CMK (cell line): ENCODE results near the gene HLA-G.
"Not testable (repeated sequence)": the region's sequence is repeated elsewhere in the genome, so short reads cannot be mapped to it uniquely, and the experiment has no call there.

ENCODE experiments used
- DNase-seq: peaks from one replicate; pipeline ENCODE4 v3.0.0-alpha.2; 2010; ENCODE audit warnings: low read depth

Gene HLA-G

GRCh38 chr6:29827579-29828470 is at the start of gene HLA-G:
TSS of gene HLA-G (plus strand) at chr6:29827825. CDS start at chr6:29827845, 20 bp downstream.
- DNase-seq, result no peak

- not testable (repeated sequence) for DNase-seq
Measured at GRCh38 chr6:29780019-29780698, 47.5 kb upstream of the HLA-G start.

DNA sequence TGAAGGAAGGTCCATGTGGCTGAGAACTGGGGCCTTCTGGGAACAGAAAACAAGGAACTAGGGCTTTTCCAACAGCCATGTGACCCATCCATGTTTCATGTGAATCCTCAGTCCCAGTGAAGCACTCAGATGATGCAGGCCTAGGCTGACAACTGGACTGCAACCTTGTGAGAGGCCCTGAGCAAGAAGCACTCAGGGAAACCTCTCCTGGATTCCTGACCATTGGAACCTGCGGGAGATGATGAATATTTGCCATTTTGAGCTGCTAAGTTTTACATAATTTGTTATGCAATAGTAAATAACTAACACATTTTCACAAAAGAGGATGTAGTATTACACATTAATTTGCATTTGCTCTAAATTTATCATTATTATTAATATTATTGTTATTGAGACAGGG is 38.4 kb upstream of the HLA-G start:
- no peak for DNase-seq

DNA sequence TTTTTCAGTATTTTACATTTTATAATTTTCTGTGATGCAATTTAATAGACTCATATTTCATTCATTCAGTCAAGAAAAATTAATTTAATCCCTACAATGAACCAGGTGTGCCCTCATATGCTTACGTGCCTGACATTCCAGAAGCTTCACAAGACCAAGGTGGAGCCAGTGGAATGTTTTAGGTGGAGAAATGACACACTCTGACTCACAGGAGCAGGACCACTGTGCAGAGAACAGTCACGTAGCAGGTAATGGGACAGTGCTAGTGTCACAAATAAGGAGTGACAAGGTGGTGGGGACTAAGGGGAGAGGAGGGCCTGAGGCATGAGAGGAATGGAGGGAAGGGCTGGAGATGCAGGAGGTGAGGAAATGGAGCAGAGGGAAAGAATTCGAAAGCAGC is 37.0 kb upstream of the HLA-G start:
- no peak for DNase-seq

GRCh38 chr6:29791162-29791561 is 36.5 kb upstream of the HLA-G start:
- DNase-seq, result no peak

DNA sequence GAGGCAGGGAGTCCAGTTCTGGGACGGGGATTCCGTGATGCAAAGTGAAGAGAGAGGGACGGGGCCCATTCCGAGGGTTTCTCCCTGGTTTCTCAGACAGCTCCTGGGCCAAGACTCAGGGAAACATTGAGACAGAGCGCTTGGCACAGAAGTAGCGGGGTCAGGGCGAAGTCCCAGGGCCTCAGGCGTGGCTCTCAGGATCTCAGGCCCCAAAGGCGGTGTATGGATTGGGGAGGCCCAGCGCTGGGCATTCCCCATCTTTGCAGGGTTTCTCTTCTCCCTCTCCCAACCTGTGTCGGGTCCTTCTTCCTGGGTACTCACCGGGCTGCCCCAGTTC is 35.9 kb upstream of the HLA-G start:
- DNase-seq, result no peak

DNA sequence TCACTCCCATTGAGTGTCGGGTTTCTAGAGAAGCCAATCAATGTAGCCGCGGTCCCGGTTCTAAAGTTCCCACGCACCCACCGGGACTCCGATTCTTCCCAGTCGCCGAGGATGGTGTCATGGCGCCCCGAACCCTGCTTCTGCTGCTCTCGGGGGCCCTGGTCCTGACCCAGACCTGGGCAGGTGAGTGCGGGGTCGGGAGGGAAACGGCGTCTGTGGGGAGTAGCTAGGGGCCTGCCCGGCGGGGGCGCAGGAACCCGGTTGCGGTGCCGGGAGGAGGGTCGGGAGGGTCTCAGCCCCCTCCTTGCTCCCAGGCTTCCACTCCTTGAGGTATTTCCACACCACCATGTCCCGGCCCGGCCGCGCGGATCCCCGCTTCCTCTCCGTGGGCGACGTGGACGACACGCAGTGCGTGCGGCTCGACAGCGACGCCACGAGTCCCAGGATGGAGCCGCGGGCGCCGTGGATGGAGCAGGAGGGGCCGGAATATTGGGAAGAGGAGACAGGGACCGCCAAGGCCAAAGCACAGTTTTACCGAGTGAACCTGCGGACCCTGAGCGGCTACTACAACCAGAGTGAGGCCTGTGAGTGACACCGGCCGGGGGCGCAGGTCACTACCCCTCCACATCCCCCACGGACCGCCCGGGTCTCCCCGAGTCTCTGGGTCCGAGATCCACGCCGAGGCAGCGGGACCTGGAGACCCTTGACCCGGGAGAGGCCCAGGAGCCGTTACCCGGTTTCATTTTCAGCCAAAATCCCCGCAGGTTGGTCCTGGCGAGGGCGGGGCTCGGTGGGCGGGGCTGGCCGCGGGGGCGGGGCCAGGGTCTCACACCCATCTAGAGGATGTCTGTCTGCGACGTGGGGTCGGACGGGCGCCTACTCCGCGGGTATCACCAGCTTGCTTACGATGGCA is 35.2 kb upstream of the HLA-G start:
- DNase-seq, result no peak

DNA sequence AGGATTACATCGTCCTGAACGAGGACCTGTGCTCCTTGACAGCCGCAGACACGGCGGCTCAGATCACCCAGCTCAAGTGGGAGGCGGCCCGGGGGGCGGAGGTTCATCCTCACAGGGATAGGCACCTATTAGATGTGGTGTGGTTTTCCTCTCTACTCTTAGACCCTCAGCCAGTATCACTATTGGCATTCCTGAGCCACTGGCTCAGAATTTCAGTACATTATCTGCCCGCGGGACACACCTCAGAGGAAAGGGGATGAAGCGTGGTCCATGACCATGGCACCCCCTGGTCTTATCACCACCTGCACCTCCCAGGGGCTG is 34.6 kb upstream of the HLA-G start:
- no peak for DNase-seq

GRCh38 chr6:29793796-29794195 is 33.8 kb upstream of the HLA-G start:
- DNase-seq, result no peak

- DNase-seq, result no peak
Measured at GRCh38 chr6:29796026-29796425, 31.6 kb upstream of the HLA-G start.

DNA sequence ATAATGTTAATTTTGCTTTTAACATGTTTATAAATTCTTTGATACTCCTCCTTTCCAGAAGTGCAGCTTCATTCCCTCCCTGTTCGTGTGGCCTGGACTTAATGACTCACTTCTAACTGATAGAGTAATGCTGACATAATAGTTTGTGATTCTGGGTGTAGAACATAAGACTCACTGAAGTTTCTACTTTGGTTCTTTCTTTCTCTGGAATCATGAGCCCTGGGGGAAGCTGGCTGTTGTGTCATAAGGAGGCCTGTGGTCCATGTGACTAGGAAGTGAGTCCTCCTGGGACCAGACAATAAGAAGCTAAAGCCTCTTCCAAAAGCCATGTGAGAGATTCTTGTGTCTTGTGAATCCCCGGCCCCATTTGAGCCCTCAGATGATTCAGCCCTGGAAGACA is 30.5 kb upstream of the HLA-G start:
- no peak for DNase-seq

- no peak for DNase-seq
Measured at GRCh38 chr6:29797966-29798365, 29.7 kb upstream of the HLA-G start.

DNA sequence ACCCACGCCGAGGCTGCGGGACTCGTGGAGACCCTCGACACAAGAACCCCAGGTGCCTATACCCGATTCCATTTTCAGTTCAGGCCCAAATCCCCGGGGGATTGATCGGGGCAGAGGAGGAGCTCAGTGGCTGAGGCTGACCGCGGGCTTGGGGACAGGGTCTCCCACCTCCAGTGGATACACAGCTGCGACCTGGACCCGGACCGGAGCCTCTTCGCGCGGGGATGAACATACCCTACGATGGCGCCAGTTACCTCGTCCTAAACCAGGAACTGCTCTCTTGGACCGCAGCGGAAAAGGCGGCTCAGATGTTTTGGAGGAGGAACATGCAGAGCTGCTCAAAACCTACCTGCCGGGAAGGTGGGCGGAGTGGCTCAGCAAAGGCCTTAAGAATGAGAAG is 27.4 kb upstream of the HLA-G start:
- DNase-seq, result no peak

GRCh38 chr6:29806387-29806786 is 21.2 kb upstream of the HLA-G start:
- no peak for DNase-seq

DNA sequence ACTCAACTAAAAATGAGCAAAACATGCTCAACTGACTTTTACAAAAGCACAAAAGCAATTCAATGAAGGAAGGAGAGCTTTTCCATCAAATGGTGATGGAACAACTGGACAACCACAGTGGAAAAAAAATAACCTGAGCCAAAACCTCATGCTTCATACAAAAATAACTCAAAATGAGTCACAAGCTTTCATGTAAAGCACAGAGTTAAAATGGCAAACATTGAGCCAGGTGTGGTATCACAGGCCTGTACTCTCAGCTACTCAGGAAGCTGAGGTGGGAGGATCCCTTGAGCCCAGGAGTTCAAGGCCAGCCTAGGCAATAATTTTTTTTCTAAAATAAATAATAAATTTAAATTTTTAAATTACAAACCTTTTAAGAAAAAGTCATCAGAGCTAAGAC is 18.4 kb upstream of the HLA-G start:
- DNase-seq, result no peak

GRCh38 chr6:29810371-29810770 is 17.3 kb upstream of the HLA-G start:
- DNase-seq, result no peak

DNA sequence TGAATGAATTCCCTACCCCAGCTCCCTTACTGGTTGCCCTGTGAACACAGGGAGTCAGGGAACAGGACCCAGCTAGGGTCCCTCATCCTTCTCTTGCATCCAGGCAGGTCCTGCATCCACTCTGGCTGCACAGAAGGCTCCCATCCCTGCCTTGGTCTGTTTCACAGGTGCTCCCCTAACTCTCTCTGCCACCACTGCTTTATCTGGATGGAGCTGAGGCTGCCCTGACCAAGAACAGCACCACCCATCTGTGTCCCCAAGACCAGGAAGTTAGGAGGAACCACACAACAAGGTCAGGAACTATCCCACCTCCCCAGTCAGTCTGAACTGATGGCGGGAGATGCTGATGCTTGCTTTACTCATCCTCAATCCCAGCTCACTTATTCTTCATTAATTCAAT is 16.2 kb upstream of the HLA-G start:
- no peak for DNase-seq

- no peak for DNase-seq
Measured at GRCh38 chr6:29813066-29813465, 14.6 kb upstream of the HLA-G start.

DNA sequence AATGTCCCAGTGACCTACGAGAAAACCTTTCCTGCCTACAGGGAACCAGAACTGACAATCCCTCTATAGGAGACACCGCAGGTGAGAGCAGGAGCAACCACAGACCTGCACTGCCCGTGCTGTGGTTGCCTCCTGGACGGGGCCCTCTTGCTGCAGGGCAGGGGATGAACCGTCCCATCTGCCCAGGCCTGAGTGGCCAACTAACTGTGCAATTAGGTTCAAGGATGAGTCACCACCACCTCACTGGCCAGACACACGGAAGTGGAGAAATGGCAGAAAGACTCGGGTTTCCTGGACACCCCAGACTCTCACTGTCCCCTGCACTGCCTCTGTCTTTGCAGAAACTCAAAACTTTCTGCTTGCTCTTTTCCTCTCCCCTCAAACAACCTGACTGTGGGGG is 13.8 kb upstream of the HLA-G start:
- DNase-seq, result no peak

- DNase-seq, result no peak
Measured at GRCh38 chr6:29814379-29815117, 13.1 kb upstream of the HLA-G start.

DNA sequence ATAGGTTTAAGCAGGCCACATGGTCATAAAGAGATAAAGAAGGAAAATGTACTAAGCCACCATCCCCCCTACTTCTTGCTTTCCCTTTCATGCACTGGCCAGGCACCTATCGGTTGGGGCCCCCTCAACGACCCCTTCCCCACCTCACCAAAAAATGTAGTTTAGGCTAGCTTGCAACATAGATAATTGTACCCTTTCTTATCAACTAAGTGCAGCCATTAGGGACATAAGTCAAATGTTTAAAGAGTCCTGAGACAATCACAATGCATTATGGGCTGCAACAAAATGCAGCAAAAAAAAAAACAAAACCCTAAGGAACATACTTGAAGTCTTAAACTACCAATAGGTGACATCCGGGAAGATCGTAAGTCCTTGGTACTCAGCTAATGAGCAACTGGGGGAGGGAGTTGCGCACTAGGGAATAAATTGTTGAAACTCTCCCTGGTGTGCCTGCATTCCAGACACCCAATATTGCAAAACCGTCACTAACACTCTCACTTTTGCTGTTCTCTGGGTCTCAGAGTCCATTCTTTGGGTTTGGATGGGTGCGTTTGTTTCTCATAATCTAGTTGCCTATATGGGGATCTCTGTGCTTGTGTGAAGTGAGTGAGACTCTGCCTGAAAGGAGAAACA is 12.4 kb upstream of the HLA-G start:
- no peak for DNase-seq

GRCh38 chr6:29816030-29816429 is 11.6 kb upstream of the HLA-G start:
- DNase-seq, result no peak
